ENCODE measurements around the gene RNF145. TPM values are rescaled to one million over a fixed set of nuclear protein-coding genes. Genes with fewer than 3 reads are reported as not detected.

The RNF145 gene
- total RNA-seq, 1 donor: 18.6 TPM

- no peak for DNase-seq (ENCODE audit: low read depth in 2 of 3, low spot score in 2 of 3)
Measured at GRCh38 chr5:159198063-159199036, 11.0 kb downstream of the RNF145 start.

DNA sequence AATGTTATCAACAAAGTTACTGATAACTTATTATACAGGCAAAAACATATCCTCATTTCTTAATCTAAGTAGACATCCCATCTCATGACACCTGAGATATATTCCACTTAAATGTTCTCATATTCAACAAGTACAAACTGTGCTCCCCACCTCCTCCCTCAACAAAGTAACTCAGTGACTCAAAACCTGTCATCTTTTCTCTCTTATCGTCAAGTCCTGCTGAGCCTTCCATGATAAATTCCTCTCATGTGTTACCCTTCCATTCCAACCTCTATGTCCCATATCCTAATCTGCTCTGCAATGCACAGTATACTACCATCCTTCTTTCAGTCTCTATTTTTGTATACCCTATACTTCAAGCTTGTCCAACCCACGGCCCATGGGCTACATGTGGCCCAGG, 13.6 kb downstream of the RNF145 start:
- no peak for DNase-seq (ENCODE audit: low read depth in 2 of 3, low spot score in 2 of 3)

DNA sequence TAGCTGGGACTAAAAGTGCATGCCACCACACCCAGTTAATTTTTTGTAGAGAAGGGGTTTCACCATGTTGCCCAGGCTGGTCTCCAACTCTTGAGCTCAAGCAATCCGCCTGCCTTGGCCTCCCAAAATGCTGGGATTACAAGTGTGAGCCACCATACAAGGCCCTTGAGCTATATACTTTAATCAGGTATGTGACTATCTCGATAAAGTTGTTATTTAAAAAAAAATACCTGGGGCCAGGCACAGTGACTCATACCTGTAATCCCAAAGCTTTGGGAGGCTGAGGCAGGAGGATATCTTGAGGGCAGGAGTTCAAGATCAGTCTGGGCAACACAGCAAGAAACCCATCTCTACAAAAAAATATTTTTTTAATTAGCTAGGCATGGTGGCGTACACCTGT, 19.2 kb downstream of the RNF145 start:
- DNase-seq (ENCODE audit: low read depth in 2 of 3, low spot score in 2 of 3): no peak

DNA sequence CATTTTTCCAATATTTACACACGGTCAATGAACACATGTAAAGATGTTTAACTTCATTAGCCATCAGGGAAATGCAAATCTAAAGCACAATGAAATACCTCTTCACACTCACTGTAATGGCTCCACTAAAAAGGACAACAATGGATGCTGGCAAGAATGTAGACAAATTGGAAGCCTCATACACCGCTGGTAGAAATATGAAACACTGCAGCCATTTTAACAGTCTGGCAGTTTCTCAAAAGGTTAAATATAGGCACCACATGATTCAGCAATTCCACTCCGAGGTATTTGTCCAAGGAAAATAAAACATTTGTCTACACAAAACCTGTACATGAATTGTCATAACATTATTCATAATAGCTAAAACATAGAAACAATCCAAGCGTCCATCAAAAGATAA, 20.0 kb downstream of the RNF145 start:
- DNase-seq (ENCODE audit: low read depth in 2 of 3, low spot score in 2 of 3): no peak

GRCh38 chr5:159187719-159188118, 21.6 kb downstream of the RNF145 start:
- DNase-seq (ENCODE audit: low read depth in 2 of 3, low spot score in 2 of 3): no peak

- no peak for DNase-seq (ENCODE audit: low read depth in 2 of 3, low spot score in 2 of 3)
Measured at GRCh38 chr5:159186319-159186718, 23.0 kb downstream of the RNF145 start.

- no peak for DNase-seq (ENCODE audit: low read depth in 2 of 3, low spot score in 2 of 3)
Measured at GRCh38 chr5:159185773-159186172, 23.6 kb downstream of the RNF145 start.

DNA sequence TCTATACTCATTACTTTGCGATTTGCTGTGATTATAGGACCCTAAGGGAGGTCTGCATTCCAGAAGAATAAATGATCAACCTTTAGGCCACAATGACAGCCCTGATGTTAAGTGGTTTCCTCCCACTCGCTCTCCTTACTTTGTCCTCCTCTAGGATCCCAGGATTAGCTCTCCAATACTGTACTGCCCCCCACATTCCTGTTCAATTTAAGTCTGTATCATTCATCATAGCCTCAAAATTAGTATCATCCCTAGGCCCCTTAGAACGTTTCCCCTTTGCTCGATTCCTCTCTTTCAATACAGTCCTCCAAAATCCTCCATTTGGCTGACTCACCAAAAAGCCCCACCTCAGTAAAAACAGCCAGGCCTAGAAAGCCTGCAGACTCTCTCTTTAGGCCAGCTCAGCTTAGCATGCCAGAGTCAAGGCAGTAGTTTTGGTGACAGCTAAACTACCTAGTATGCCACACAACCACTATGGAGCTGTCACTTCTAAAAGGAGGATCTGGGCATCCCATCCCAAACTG, 24.4 kb downstream of the RNF145 start:
- no peak for DNase-seq (ENCODE audit: low read depth in 2 of 3, low spot score in 2 of 3)

DNA sequence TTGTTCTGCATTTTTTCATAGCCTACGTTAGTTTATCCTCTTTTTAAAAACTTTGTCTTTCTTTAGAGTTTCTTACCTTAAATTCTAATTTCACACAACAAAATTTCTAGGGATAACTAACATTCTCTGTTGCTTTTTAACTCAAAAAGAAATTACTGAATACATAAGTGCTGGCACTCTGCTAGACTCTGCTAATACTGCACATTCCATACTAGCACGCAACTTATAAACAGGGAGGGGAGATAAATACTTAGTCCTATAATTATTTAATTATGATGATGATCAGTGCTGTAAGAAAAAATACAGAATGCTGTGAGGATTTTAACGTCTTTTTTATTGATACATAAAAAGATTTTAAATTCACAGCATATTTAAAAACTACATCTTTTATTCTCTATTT, 25.1 kb downstream of the RNF145 start:
- DNase-seq (ENCODE audit: low read depth in 2 of 3, low spot score in 2 of 3): no peak

- no peak for DNase-seq (ENCODE audit: low read depth in 2 of 3, low spot score in 2 of 3)
Measured at GRCh38 chr5:159183247-159183646, 26.1 kb downstream of the RNF145 start.

- no peak for DNase-seq (ENCODE audit: low read depth in 2 of 3, low spot score in 2 of 3)
Measured at GRCh38 chr5:159182691-159183090, 26.7 kb downstream of the RNF145 start.

DNA sequence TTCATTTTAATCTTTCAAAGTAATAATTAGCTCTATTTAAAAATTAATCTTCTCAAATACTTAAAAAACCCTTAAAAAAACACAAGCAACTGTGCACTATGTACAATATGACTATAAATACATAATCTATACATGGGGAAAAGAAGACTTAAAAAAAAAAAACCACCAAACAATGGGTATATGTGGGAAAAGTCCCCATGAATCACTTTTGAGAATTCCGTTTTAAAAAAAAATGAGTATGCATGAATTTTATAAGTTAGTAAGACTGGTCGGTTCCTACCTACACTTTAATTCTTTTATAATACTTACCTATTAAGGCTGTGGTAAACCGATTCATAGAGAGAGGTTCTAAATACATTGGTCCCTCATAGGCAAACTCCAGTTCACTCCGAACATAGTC, 27.7 kb downstream of the RNF145 start:
- no peak for DNase-seq (ENCODE audit: low read depth in 2 of 3, low spot score in 2 of 3)

DNA sequence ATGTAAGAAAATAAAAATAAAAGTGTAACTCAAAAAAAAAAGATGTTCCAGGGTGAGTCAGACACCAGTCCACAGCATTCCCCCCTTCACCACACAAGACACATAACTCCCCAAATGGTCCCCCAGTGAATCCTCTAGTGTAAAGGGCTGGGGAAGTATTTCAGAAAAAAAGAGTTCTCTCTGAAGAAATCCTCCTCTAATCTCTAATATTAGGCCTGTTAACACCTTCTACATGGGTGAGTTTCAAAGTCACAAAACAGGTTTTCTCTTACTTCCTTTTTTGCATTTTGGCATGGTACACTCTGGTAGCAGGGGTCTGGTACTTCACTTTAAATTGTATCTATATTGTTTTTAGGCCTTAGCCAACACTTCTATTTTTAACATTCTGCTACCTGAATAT, 28.2 kb downstream of the RNF145 start:
- DNase-seq (ENCODE audit: low read depth in 2 of 3, low spot score in 2 of 3): peak in 1 of 3 donors; percentile 18

DNA sequence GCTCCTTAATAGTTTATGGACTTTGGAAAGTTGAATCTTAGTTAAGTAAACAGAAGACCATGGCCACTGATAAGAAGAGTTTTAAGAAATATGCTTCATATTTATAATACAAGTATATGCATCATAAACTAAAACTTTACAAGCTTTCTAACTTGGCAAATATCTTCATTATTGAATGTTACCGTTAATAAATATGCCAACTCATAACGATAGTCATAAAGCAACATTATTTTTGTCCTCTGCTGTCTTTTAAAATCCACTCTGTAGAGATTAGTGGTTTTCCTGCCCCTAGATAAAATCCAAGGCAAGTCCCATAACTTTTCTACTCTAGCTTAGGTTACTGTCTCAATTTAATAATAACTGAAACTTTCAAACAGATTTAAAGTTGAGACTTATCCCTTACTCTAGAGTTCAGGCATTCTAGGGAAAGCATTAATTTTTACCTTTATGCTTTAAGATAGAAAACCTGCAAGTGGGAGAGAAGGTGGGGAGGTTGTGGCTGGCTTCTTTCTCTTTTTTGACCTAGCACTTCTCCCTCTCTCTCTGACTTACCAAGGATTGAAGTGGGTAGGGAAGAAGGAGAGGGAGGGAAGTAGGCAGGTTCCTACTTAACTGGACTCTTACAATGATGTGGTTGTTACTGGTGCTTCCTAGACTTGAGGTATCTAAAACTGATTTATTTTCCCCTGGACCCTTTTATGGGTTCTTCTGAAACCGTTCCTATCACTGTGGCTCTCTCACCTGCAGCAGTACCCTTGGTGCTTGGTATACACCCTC, 29.6 kb downstream of the RNF145 start:
- DNase-seq (ENCODE audit: low read depth in 2 of 3, low spot score in 2 of 3): no peak

DNA sequence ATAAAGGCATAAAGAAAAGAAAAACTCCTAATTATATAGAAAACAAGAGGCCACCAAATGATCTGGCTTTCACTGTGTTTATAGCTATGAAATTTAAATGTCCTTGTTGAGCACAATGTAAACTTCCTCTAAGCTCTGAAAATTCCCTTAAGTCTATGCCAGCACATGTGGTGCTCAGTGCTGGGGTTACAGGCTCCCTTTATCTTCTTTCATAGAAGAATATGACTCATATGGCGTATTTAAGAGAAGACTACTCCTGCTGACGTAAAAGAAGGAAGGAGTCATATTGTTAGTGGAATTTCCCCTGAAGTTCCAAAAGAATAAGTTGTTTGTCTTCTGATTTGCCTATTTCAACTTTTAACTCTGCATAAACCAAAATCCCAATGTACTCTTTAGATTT, 30.4 kb downstream of the RNF145 start:
- DNase-seq (ENCODE audit: low read depth in 2 of 3, low spot score in 2 of 3): peak in 1 of 3 donors; percentile 61

- DNase-seq (ENCODE audit: low read depth in 2 of 3, low spot score in 2 of 3): no peak
Measured at GRCh38 chr5:159175547-159175946, 33.8 kb downstream of the RNF145 start.

- no peak for DNase-seq (ENCODE audit: low read depth in 2 of 3, low spot score in 2 of 3)
Measured at GRCh38 chr5:159174511-159175168, 34.7 kb downstream of the RNF145 start.

GRCh38 chr5:159171274-159171673, 38.1 kb downstream of the RNF145 start:
- DNase-seq (ENCODE audit: low read depth in 2 of 3, low spot score in 2 of 3): no peak

DNA sequence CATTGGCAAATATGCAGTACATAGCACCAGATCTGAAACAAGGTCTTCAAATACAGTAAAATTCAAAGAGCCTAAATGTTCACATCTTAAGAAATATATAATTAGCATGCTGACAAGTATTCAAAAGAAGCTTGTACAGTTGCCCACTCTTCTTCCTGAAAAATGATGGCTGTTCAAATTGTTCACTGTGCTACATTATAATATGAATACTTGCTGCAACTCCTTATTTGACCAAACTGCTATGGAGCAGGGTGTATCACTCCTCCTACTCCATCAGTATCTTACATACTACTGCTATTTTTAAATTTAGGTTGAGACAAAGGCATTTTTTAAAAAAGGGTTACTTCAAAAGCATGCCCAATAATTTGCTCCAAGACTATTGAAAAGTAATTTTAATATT, 39.3 kb downstream of the RNF145 start:
- DNase-seq (ENCODE audit: low read depth in 2 of 3, low spot score in 2 of 3): no peak

DNA sequence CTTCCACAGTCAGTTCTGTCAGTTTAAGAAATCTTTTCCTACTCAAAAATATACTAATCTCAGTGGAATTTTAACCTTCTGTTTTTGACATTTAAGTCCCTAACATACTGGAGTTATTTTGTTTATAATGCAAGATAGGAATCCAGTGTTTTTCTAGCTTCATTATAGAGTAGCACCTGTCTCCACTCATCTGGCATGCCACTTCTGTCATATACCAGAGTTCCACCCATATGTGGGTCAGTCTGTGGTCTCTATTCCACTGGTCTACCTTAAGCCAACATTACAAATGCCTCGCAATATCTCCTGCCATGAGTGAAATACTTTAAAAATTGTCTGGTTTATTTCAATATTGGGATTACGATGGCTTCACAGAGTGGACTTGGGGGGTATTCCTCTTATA, 42.9 kb downstream of the RNF145 start:
- no peak for DNase-seq (ENCODE audit: low read depth in 2 of 3, low spot score in 2 of 3)

DNA sequence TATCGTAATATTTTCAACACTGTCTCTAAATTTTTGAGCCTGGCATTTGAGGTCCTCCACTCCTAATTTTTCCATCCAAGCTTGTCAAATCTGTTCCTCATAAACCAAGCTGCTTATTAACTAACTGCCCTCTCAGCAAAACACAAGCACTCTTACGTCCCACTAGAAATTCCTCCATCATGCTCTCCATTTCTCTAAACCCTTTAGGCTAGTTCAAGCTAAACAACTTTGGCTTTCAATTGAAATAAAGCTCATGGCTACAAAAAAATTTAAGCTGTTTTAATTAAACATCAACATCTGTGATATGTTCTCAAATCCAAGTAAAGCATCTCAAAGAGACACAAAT, 45.7 kb downstream of the RNF145 start:
- DNase-seq (ENCODE audit: low read depth in 2 of 3, low spot score in 2 of 3): no peak

Data from hematopoietic multipotent progenitor cell (in vitro differentiated cells).